RKO (cell line): ENCODE measurements around the gene RING1.

Source experiments
- DNase-seq: peaks from one replicate; pipeline ENCODE4 v3.0.0-alpha.2; 2016; ENCODE audit warnings: low spot score

The RING1 gene

GRCh38 chr6:33192671-33193602 lies 15.4 kb upstream of the RING1 start:
- DNase-seq, result no peak

- DNase-seq, result no peak
Observed at GRCh38 chr6:33193619-33194018, 14.7 kb upstream of the RING1 start.

GRCh38 chr6:33194431-33194979 lies 13.8 kb upstream of the RING1 start:
- DNase-seq, result no peak

- no peak for DNase-seq
Observed at GRCh38 chr6:33195304-33196165, 12.8 kb upstream of the RING1 start.

- DNase-seq, result peak; percentile 73
Observed at GRCh38 chr6:33197431-33198048, 10.8 kb upstream of the RING1 start.

GRCh38 chr6:33198159-33198852 lies 10.0 kb upstream of the RING1 start:
- DNase-seq, result no peak

GRCh38 chr6:33198853-33199436 lies 9.4 kb upstream of the RING1 start:
- no peak for DNase-seq

GRCh38 chr6:33199687-33200218 lies 8.5 kb upstream of the RING1 start:
- DNase-seq, result peak; percentile 86

GRCh38 chr6:33200219-33201146 lies 7.8 kb upstream of the RING1 start, which contains the start of the genes RXRB and SLC39A7:
TSS of gene RXRB (minus strand) at chr6:33200665. CDS start at chr6:33200476, 189 bp downstream.
TSS of gene SLC39A7 (plus strand) at chr6:33200867. CDS start at chr6:33201246, 379 bp downstream.
- DNase-seq, result peak; percentile 97

- DNase-seq, result peak; percentile 40
Observed at GRCh38 chr6:33201147-33201545, 7.2 kb upstream of the RING1 start.

- no peak for DNase-seq
Observed at GRCh38 chr6:33201935-33202334, 6.4 kb upstream of the RING1 start.

- DNase-seq, result no peak
Observed at GRCh38 chr6:33202799-33203198, 5.5 kb upstream of the RING1 start.

GRCh38 chr6:33203443-33204164 lies 4.7 kb upstream of the RING1 start:
- no peak for DNase-seq

- no peak for DNase-seq
Observed at GRCh38 chr6:33204165-33204414, 4.2 kb upstream of the RING1 start.

GRCh38 chr6:33204415-33205190 lies 3.7 kb upstream of the RING1 start, which contains the start of gene HSD17B8:
TSS of gene HSD17B8 (plus strand) at chr6:33204655. CDS start at chr6:33204669, 14 bp downstream.
- DNase-seq, result peak; percentile 82

GRCh38 chr6:33205191-33206026 lies 2.9 kb upstream of the RING1 start:
- peak; percentile 80 for DNase-seq
